ENCODE measurements around the gene POLR3K.
"Not testable (repeated sequence)": the region's sequence is repeated elsewhere in the genome, so short reads cannot be mapped to it uniquely, and the experiment has no call there.

The POLR3K gene

GRCh38 chr16:42691-43090, 10.7 kb downstream of the POLR3K start:
- TF ChIP-seq ZFX (IDR thresholded peaks at IDR 0.05), result no peak
- no peak for TF ChIP-seq CTCF (conservative IDR thresholded peaks at IDR 0.05)
- no peak overlapping the region for H3K27ac ChIP-seq

GRCh38 chr16:42069-42457, 11.3 kb downstream of the POLR3K start:
- no peak overlapping the region for H3K27ac ChIP-seq
- TF ChIP-seq ZFX (IDR thresholded peaks at IDR 0.05) (no peak), CTCF (conservative IDR thresholded peaks at IDR 0.05) (no peak)

- TF ChIP-seq CTCF (conservative IDR thresholded peaks at IDR 0.05) (no peak), ZFX (IDR thresholded peaks at IDR 0.05) (no peak)
- H3K27ac ChIP-seq, result no peak overlapping the region
Measured at GRCh38 chr16:41439-42068, 11.9 kb downstream of the POLR3K start.

GRCh38 chr16:38941-39892, 14.2 kb downstream of the POLR3K start:
- TF ChIP-seq CTCF (conservative IDR thresholded peaks at IDR 0.05) (no peak), ZFX (IDR thresholded peaks at IDR 0.05) (no peak)
- H3K27ac ChIP-seq, result peak overlapping the region; percentile 15; the same call in 1 of the 2 replicates

GRCh38 chr16:38206-38605, 15.2 kb downstream of the POLR3K start:
- H3K27ac ChIP-seq, result not testable (repeated sequence)

GRCh38 chr16:37511-37910, 15.9 kb downstream of the POLR3K start:
- no peak for TF ChIP-seq CTCF (conservative IDR thresholded peaks at IDR 0.05)

GRCh38 chr16:36336-36984, 16.9 kb downstream of the POLR3K start:
- H3K27ac ChIP-seq, result no peak overlapping the region
- no peak for TF ChIP-seq CTCF (conservative IDR thresholded peaks at IDR 0.05)
- TF ChIP-seq ZFX (IDR thresholded peaks at IDR 0.05), result no peak

More at GRCh38 chr16:37511-37910, 15.9 kb downstream of the POLR3K start:
- H3K27ac ChIP-seq, result no peak overlapping the region
